GM12892 (cell line): ENCODE data around the gene OSBPL10.

Experiments used
- DNase-seq: peaks from one replicate; pipeline ENCODE4 v3.0.0; 2011; ENCODE audit not compliant: insufficient read length
- FAIRE-seq: peaks from 2 replicates; lab custom pipeline; 2011; peaks lifted over from hg19 to GRCh38; lab: Jason Lieb, UNC
- POLR2A ChIP-seq: IDR thresholded peaks from 2 replicates; pipeline ENCODE4 v1.6.1; 2011; ENCODE audit warnings: low read depth, low read length, control low read depth
- POLR2AphosphoS5 ChIP-seq: IDR thresholded peaks from 2 replicates; pipeline ENCODE4 v1.6.1; 2011; ENCODE audit warnings: low read depth, low read length, control low read depth
- TAF1 ChIP-seq: IDR thresholded peaks from 2 replicates; pipeline ENCODE4 v1.6.1; 2011; ENCODE audit warnings: low read depth, mild to moderate bottlenecking, control low read depth, low read length, borderline replicate concordance

Gene OSBPL10

GRCh38 chr3:31929826-31930502, 51.1 kb downstream of the OSBPL10 start:
- FAIRE-seq: no peak
- TF ChIP-seq POLR2A (no peak), TAF1 (no peak), POLR2AphosphoS5 (no peak)
- DNase-seq: no peak

DNA sequence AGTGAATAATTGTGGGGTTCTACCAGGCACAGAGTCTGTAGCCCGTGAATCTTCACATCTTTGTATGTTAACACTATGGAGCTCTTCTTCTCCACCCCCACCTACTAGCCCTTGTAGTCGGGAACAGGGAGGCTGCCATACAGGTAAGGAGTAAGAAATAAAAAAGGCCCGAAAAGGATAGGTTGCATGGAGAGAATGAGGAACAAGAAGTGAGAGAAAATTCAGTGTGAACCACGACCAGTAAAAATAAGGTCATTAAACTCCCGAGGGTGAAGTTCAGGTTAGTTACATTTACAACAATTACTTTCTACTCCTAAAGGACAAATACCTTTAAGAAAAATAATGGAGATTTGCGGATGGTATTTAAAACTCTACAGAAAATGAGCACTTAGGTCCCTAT, 53.3 kb downstream of the OSBPL10 start:
- TF ChIP-seq POLR2A (no peak), POLR2AphosphoS5 (no peak), TAF1 (no peak)
- DNase-seq (no peak), FAIRE-seq (no peak)

GRCh38 chr3:31926543-31926942, 54.5 kb downstream of the OSBPL10 start:
- no peak for TF ChIP-seq POLR2AphosphoS5
- TF ChIP-seq POLR2A: no peak
- TF ChIP-seq TAF1: no peak
- FAIRE-seq (no peak), DNase-seq (no peak)

- TF ChIP-seq TAF1 (no peak), POLR2A (no peak), POLR2AphosphoS5 (no peak)
- FAIRE-seq (no peak), DNase-seq (no peak)
Measured at GRCh38 chr3:31925271-31925630, 55.8 kb downstream of the OSBPL10 start.

- FAIRE-seq (peak; percentile 21), DNase-seq (no peak)
- TF ChIP-seq TAF1 (no peak), POLR2AphosphoS5 (no peak), POLR2A (no peak)
Measured at GRCh38 chr3:31924610-31925270, 56.3 kb downstream of the OSBPL10 start.

- TF ChIP-seq TAF1 (no peak), POLR2A (no peak), POLR2AphosphoS5 (no peak)
- DNase-seq (no peak), FAIRE-seq (no peak)
Measured at GRCh38 chr3:31922962-31923361, 58.1 kb downstream of the OSBPL10 start.

- TF ChIP-seq TAF1 (no peak), POLR2AphosphoS5 (no peak)
- FAIRE-seq: no peak
- no peak for DNase-seq
Measured at GRCh38 chr3:31921837-31922236, 59.2 kb downstream of the OSBPL10 start.

- FAIRE-seq (no peak), DNase-seq (no peak)
- TF ChIP-seq POLR2A: no peak
- TF ChIP-seq POLR2AphosphoS5: no peak
- TF ChIP-seq TAF1: no peak
Measured at GRCh38 chr3:31920310-31920709, 60.8 kb downstream of the OSBPL10 start.

GRCh38 chr3:31919528-31919927, 61.5 kb downstream of the OSBPL10 start:
- DNase-seq (no peak), FAIRE-seq (no peak)
- TF ChIP-seq TAF1 (no peak), POLR2A (no peak), POLR2AphosphoS5 (no peak)

DNA sequence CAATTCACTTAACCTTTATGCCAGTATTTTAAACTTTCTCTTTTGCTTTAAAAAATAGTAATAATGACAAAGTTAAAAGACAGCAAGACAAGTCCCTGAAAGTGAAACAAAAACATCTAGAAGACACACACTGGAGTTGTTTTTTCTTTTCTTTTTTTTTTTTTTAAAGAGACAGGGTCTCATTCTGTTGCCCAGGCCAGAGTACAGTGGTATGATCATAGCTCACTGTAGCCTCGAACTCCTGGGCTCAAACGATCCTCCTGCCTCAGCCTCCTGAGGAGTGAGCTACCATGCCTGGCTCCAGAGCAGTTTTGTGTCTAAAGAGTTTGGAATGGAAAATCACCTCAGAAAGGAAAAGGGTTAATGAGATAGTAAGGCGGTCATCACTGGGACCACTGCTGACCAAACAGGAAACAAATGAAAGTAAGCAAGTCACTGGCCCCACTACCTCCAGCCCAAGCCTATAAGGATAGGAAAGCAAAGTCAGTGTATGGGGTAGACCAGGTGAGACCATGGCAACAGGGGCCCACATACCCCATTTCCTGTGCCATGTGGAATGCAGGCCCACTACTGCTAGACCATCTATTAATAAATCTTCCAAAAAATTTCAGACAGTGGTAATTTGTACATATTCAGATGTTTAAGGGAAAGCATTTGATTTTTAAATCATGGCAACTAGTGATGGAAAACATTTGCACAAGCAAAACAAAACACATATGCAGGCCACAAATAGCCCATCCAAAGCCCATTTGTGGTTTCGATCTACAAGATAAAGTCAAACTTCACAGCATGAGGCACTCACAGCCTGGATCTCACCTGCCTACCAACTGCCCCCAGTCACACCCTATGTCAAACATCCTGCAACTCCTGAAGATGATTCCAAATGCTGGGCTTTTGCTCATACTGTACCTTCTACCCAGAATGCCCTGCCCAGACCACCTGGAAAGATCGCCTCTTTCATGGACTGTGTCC, 62.6 kb downstream of the OSBPL10 start:
- FAIRE-seq (peak; percentile 65), DNase-seq (no peak)
- no peak for TF ChIP-seq POLR2A
- no peak for TF ChIP-seq POLR2AphosphoS5
- TF ChIP-seq TAF1: no peak
